MM.1S (cell line): Measurements from ENCODE around the gene PRPF38A.

Source experiments
- DNase-seq: peaks from one replicate; pipeline ENCODE4 v3.0.0-alpha.2; 2015
- H2AFZ ChIP-seq: fragments of 300-600 bp; sonication (generic); 2 replicates; pipeline ENCODE4 v1.6.0; 2016; ENCODE audit warnings: antibody characterized with exemption, low read length
- H3F3A ChIP-seq: fragments of 300-600 bp; sonication (generic); 2 replicates; pipeline ENCODE4 v1.6.1; 2016; ENCODE audit warnings: mild to moderate bottlenecking, antibody characterized with exemption, low read length, moderate library complexity, mixed read lengths; ENCODE audit not compliant: insufficient read depth
- H3K27ac ChIP-seq: fragments of 300-600 bp; sonication (generic); 2 replicates; pipeline ENCODE4 v1.5.1; 2016; ENCODE audit warnings: mild to moderate bottlenecking, low read length
- H3K27me3 ChIP-seq: fragments of 300-600 bp; sonication (generic); replicated peaks from 2 replicates; pipeline ENCODE4 v1.6.0; 2016; ENCODE audit warnings: low read length; ENCODE audit not compliant: insufficient read depth
- H3K36me3 ChIP-seq: fragments of 300-600 bp; sonication (generic); replicated peaks from 2 replicates; pipeline ENCODE4 v1.6.1; 2016; ENCODE audit warnings: mild to moderate bottlenecking, low read length, mixed read lengths; ENCODE audit not compliant: insufficient read depth
- H3K4me1 ChIP-seq: fragments of 300-600 bp; sonication (generic); 2 replicates; pipeline ENCODE4 v1.6.1; 2016; ENCODE audit warnings: low read length, mixed read lengths
- H3K4me2 ChIP-seq: fragments of 300-600 bp; sonication (generic); 2 replicates; pipeline ENCODE4 v1.6.0; 2016; ENCODE audit warnings: low read depth, low read length
- H3K4me3 ChIP-seq: fragments of 300-600 bp; sonication (generic); 2 replicates; pipeline ENCODE4 v1.5.1; 2016; ENCODE audit warnings: low read length, mixed read lengths
- H3K79me2 ChIP-seq: fragments of 300-600 bp; sonication (generic); 2 replicates; pipeline ENCODE4 v1.6.1; 2016; ENCODE audit warnings: mixed run types, low read length, mixed read lengths
- H3K9ac ChIP-seq: fragments of 300-600 bp; sonication (generic); 2 replicates; pipeline ENCODE4 v1.6.1; 2016; ENCODE audit warnings: low read length, mixed read lengths
- H3K9me2 ChIP-seq: fragments of 300-600 bp; sonication (generic); replicated peaks from 2 replicates; pipeline ENCODE4 v1.6.1; 2016; ENCODE audit warnings: mild to moderate bottlenecking, low read length, mixed read lengths; ENCODE audit not compliant: insufficient read depth
- H3K9me3 ChIP-seq: fragments of 300-600 bp; sonication (generic); replicated peaks from 2 replicates; pipeline ENCODE4 v1.6.1; 2016; ENCODE audit warnings: mild to moderate bottlenecking, low read length, mixed read lengths; ENCODE audit not compliant: insufficient read depth
- H4K20me1 ChIP-seq: fragments of 300-600 bp; sonication (generic); 2 replicates; pipeline ENCODE4 v1.6.1; 2016; ENCODE audit warnings: mild to moderate bottlenecking, low read length, moderate library complexity, mixed read lengths; ENCODE audit not compliant: insufficient read depth
- EZH2 ChIP-seq: fragments of 300-600 bp; sonication (generic); optimal IDR thresholded peaks from 2 replicates; pipeline ENCODE3; 2017; ENCODE audit warnings: low read depth, mild to moderate bottlenecking, antibody characterized with exemption, low read length, mixed read lengths
- EZH2phosphoT487 ChIP-seq: fragments of 300-600 bp; sonication (generic); IDR thresholded peaks from 2 replicates; pipeline ENCODE4 v1.6.1; 2018; ENCODE audit warnings: antibody characterized with exemption, low read length
- TF ChIP-seq, protein P1 (sequence below): fragments of 300-600 bp; sonication (generic); IDR thresholded peaks from 2 replicates; pipeline ENCODE4 v1.5.1; 2016; ENCODE audit warnings: antibody characterized with exemption, low read length, mixed read lengths

The PRPF38A gene

DNA sequence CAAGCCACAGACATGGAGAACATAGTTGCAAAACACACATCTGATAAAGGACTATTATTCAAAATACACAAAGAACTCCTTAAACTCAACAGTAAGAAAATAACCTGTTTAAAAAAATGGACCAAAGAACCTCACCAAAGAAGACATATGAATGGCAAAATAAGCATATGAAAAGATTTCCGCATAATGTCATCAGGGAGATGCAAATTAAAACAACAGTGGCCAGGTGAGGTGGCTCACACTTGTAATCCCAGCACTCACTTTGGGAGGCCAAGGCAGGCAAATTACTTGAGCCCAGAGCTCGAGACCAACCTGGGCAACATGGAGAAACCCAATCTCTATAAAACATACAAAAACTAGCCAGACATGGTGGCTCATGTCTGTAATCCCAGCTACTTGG is 50.4 kb downstream of the PRPF38A start:
- TF ChIP-seq EZH2 (no peak), EZH2phosphoT487 (no peak)
- TF ChIP-seq, protein P1, sequence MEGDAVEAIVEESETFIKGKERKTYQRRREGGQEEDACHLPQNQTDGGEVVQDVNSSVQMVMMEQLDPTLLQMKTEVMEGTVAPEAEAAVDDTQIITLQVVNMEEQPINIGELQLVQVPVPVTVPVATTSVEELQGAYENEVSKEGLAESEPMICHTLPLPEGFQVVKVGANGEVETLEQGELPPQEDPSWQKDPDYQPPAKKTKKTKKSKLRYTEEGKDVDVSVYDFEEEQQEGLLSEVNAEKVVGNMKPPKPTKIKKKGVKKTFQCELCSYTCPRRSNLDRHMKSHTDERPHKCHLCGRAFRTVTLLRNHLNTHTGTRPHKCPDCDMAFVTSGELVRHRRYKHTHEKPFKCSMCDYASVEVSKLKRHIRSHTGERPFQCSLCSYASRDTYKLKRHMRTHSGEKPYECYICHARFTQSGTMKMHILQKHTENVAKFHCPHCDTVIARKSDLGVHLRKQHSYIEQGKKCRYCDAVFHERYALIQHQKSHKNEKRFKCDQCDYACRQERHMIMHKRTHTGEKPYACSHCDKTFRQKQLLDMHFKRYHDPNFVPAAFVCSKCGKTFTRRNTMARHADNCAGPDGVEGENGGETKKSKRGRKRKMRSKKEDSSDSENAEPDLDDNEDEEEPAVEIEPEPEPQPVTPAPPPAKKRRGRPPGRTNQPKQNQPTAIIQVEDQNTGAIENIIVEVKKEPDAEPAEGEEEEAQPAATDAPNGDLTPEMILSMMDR: no peak
- H3K36me3 ChIP-seq: no peaks in the 10 kb centered on the region
- H3K4me2 ChIP-seq: no peak overlapping the region
- no peak overlapping the region for H3K4me3 ChIP-seq
- H3F3A ChIP-seq: no peaks in the 10 kb centered on the region
- no peak overlapping the region for H2AFZ ChIP-seq
- H3K9me2 ChIP-seq: no peaks in the 10 kb centered on the region
- DNase-seq: no peak
- H3K9ac ChIP-seq: no peak overlapping the region
- H3K27me3 ChIP-seq: no peaks in the 10 kb centered on the region
- H3K4me1 ChIP-seq: no peaks in the 10 kb centered on the region
- H3K27ac ChIP-seq: no peak overlapping the region
- H3K9me3 ChIP-seq: no peaks in the 10 kb centered on the region
- H3K79me2 ChIP-seq: no peaks in the 10 kb centered on the region
- no peaks in the 10 kb centered on the region for H4K20me1 ChIP-seq

DNA sequence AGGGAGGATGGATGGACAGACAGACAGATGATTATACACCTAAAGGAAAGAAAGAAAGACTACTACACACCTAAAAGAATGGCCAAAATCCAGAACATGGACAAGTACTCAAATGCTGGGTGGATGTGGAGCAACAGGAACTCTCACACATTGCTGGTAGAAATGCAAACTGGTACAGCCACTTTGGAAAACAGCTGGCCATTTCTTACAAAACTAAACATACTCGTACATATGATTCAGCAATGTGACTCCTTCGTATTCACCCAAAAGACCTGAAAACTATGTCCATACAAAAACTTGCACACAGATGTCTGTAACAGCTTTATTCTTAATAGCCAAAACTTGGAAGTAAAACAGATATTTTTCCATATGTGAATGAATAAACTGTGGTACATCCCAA is 51.3 kb downstream of the PRPF38A start:
- no peaks in the 10 kb centered on the region for H3K4me1 ChIP-seq

DNA sequence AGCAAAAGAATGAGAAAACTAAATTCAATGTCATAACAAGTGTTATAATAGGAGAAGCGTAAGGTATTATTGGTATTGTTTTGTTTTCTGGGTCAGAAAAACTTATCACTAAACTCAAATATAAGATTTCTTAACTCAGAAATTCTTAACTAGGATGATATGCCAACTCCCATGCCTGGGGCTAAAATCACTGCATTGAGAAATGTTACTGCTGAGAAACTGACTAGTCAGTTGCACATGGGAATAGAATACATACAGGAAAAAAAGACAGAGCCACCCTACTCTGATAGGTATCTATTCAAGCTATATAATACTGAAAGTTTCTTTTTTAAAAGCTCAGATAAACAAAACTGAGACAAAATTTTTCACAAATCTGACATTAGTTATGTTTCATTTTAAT is 56.3 kb downstream of the PRPF38A start:
- H3K27me3 ChIP-seq: no peaks in the 10 kb centered on the region
- H2AFZ ChIP-seq: no peak overlapping the region
- H4K20me1 ChIP-seq: no peaks in the 10 kb centered on the region
- no peak overlapping the region for H3K9ac ChIP-seq
- TF ChIP-seq EZH2phosphoT487 (no peak), EZH2 (no peak)
- TF ChIP-seq, protein P1: no peak
- no peaks in the 10 kb centered on the region for H3K79me2 ChIP-seq
- H3K27ac ChIP-seq: no peak overlapping the region
- no peak for DNase-seq
- no peaks in the 10 kb centered on the region for H3K36me3 ChIP-seq
- H3K9me3 ChIP-seq: no peaks in the 10 kb centered on the region
- H3K4me2 ChIP-seq: no peak overlapping the region
- H3K9me2 ChIP-seq: no peaks in the 10 kb centered on the region
- H3K4me3 ChIP-seq: no peak overlapping the region
- H3K4me1 ChIP-seq: no peaks in the 10 kb centered on the region
- H3F3A ChIP-seq: no peaks in the 10 kb centered on the region

More for the DNA sequence above, 51.3 kb downstream of the PRPF38A start:
- Histone ChIP-seq H3K4me2 (no peak overlapping the region), H3F3A (no peaks in the 10 kb centered on the region), H3K9me3 (no peaks in the 10 kb centered on the region), H3K36me3 (no peaks in the 10 kb centered on the region), H3K27ac (no peak overlapping the region), H3K4me3 (no peak overlapping the region), H3K9me2 (no peaks in the 10 kb centered on the region), H2AFZ (no peak overlapping the region), H3K9ac (no peak overlapping the region), H4K20me1 (no peaks in the 10 kb centered on the region), H3K27me3 (no peaks in the 10 kb centered on the region), H3K79me2 (no peaks in the 10 kb centered on the region)
- no peak for DNase-seq
- TF ChIP-seq EZH2 (no peak), EZH2phosphoT487 (no peak)
- TF ChIP-seq, protein P1: no peak
